Stimulated activated CD8-positive, alpha-beta memory T cell treated with anti-CD3 and anti-CD28 coated beads, Interleukin-15, amount 100 ng/mL, for 1 hour (primary cell): ENCODE results near the gene PEX5L.

Experiments
- DNase-seq: peaks from one replicate; pipeline ENCODE4 v3.0.0-alpha.2; 2020; ENCODE audit warnings: low read depth

The PEX5L gene

GRCh38 chr3:179769411-179770247 is 267.1 kb downstream of the PEX5L start:
- no peak for DNase-seq

- no peak for DNase-seq
Observed at GRCh38 chr3:179768080-179768479, 268.7 kb downstream of the PEX5L start.

- no peak for DNase-seq
Observed at GRCh38 chr3:179766416-179767133, 270.2 kb downstream of the PEX5L start.

- DNase-seq = no peak
Observed at GRCh38 chr3:179765396-179765795, 271.3 kb downstream of the PEX5L start.

GRCh38 chr3:179760944-179761343 is 275.8 kb downstream of the PEX5L start:
- no peak for DNase-seq

GRCh38 chr3:179750720-179751328 is 285.9 kb downstream of the PEX5L start:
- no peak for DNase-seq

GRCh38 chr3:179745716-179746115 is 291.0 kb downstream of the PEX5L start:
- DNase-seq = no peak

- DNase-seq = no peak
Observed at GRCh38 chr3:179745079-179745478, 291.7 kb downstream of the PEX5L start.
